Breast epithelium (tissue), 3 donors: ENCODE data around the gene PAMR1.

Experiments
- POLR2A ChIP-seq: fragments of 450-650 bp; IDR thresholded peaks from one replicate; pipeline ENCODE4 v1.6.1; 2016; ENCODE audit warnings: antibody characterized with exemption, mild to moderate bottlenecking, moderate library complexity
- POLR2AphosphoS5 ChIP-seq, 3 donors: sonication (generic); formaldehyde crosslinking; IDR thresholded peaks; one replicate each; pipeline ENCODE4 v1.6.1; 2017; ENCODE audit warnings: antibody characterized with exemption in 3 of 3
- TF ChIP-seq, protein P1 (sequence below), 3 donors: fragments of 450-650 bp; IDR thresholded peaks; one replicate each; pipeline ENCODE4 v1.5.1; 2016 to 2017; ENCODE audit warnings: antibody characterized with exemption in 3 of 3, mild to moderate bottlenecking in 3 of 3, moderate library complexity in 3 of 3

DNA sequence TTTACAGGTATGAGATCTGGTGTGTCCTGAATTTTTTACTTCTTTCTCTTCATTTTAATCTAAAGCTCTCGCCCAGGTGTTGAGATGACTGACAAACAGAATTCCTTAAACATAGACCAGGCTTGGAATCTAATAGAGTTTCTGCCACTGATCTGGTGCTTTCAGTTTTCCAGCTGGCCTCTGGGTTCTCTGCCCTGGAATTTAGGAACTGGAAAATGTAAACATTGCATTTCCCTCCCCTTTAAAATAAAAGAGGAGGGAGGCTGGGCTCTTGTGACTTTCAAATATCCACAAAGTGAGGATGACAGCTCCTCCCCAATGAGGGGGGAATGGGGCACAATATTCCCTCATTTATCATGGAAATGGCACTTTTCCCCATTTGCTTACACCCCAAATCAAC is 5.0 kb downstream of the PAMR1 start:
- TF ChIP-seq, protein P1, sequence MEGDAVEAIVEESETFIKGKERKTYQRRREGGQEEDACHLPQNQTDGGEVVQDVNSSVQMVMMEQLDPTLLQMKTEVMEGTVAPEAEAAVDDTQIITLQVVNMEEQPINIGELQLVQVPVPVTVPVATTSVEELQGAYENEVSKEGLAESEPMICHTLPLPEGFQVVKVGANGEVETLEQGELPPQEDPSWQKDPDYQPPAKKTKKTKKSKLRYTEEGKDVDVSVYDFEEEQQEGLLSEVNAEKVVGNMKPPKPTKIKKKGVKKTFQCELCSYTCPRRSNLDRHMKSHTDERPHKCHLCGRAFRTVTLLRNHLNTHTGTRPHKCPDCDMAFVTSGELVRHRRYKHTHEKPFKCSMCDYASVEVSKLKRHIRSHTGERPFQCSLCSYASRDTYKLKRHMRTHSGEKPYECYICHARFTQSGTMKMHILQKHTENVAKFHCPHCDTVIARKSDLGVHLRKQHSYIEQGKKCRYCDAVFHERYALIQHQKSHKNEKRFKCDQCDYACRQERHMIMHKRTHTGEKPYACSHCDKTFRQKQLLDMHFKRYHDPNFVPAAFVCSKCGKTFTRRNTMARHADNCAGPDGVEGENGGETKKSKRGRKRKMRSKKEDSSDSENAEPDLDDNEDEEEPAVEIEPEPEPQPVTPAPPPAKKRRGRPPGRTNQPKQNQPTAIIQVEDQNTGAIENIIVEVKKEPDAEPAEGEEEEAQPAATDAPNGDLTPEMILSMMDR (IDR thresholded peaks at IDR 0.05) = no peak
- TF ChIP-seq POLR2AphosphoS5 (IDR thresholded peaks at IDR 0.05) (no peak), POLR2A (no peak)
